Activated B cell treated with CpG ODN at 0.5 μM for 24 hours (primary cell): ENCODE results near the gene AGPAT1. TPM values are rescaled to one million over a fixed set of nuclear protein-coding genes. Genes with fewer than 3 reads are reported as not detected.

ENCODE experiments used
- ATAC-seq: fragments of 200-7000 bp; cut with Tn5 transposase; one replicate; pipeline ENCODE4 v1.10.0; 2021; ENCODE audit warnings: low read depth, mild to moderate bottlenecking, moderate library complexity
- CTCF ChIA-PET: fragments of 350-600 bp; sonication (Branson Sonifier 250); formaldehyde crosslinking; loops from one replicate; lab custom pipeline; 2021; ENCODE audit warnings: antibody characterized with exemption; lab: Charles Lee
- POLR2A ChIA-PET: fragments of 350-600 bp; sonication (Branson Sonifier 250); formaldehyde crosslinking; loops from one replicate; lab custom pipeline; 2021; ENCODE audit warnings: antibody characterized with exemption; lab: Charles Lee
- DNase-seq: peaks from one replicate; pipeline ENCODE4 v3.0.0; 2022
- H3K27ac Mint-ChIP-seq: one replicate; pipeline ENCODE4 v1.8.0; 2020; ENCODE audit warnings: mixed read lengths
- H3K27me3 Mint-ChIP-seq: one replicate; pipeline ENCODE4 v1.8.0; 2021; ENCODE audit warnings: mixed read lengths
- H3K36me3 Mint-ChIP-seq: one replicate; pipeline ENCODE4 v1.8.0; 2021; ENCODE audit warnings: low read depth, mixed read lengths
- H3K4me1 Mint-ChIP-seq: one replicate; pipeline ENCODE4 v1.8.0; 2021; ENCODE audit warnings: mixed read lengths
- H3K4me3 Mint-ChIP-seq: one replicate; pipeline ENCODE4 v1.8.0; 2020; ENCODE audit warnings: mild to moderate bottlenecking, mixed read lengths
- H3K9me3 Mint-ChIP-seq: one replicate; pipeline ENCODE4 v1.8.0; 2020; ENCODE audit warnings: mixed read lengths
- intact Hi-C: fragments of 100-400 bp; cut with micrococcal nuclease; formaldehyde crosslinking; loops from one replicate; pipeline ENCODE4 v1.15.1; 2024
- total RNA-seq: library from RNA; stranded (reverse); gene quantifications from 2 replicates; pipeline ENCODE4 v1.2.3, GENCODE V29; 2022
- TF ChIP-seq, protein P1 (sequence below): fragments of 200-600 bp; IDR thresholded peaks from one replicate; pipeline ENCODE4 v1.8.0; 2022; ENCODE audit warnings: antibody characterized with exemption, mild to moderate bottlenecking

AGPAT1 gene
- total RNA-seq, 1 donor from 2014 or later = 26.4 TPM

DNA sequence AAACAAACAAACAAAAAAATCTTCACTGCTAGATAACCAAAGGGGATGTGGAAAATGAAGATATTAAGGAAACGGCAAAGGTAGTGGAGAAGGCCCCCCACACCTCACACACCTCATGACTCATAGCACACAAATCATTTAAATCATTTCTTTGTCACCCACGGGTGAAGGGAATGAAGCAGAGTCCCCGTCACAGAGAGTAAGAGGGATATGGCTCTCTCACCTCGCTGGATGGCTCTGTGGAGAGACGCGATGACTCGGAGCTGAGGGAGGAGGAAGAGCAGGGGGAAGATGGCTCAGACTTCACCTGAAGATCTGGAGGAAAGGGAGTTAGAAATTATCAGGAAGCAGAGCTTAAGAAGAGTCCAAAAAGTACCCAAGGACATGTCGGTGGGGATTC lies 49.0 kb downstream of the AGPAT1 start:
- ATAC-seq (no peak), DNase-seq (no peak)
- Mint-ChIP-seq H3K27ac (no peak overlapping the region), H3K9me3 (no peaks in the 10 kb centered on the region), H3K27me3 (no peaks in the 10 kb centered on the region), H3K4me1 (peaks cover 53% of the 10 kb centered on the region), H3K4me3 (peak overlapping the region; percentile 99), H3K36me3 (peaks cover 56% of the 10 kb centered on the region)
- intact Hi-C loops = loop anchor here (5.0 kb wide), 2 partner anchors 460 to 1285 kb away; partner anchors contain the start of genes CSNK2B, LY6G5B and PHF1
- ChIA-PET POLR2A (interaction anchor here (0.7 to 4.3 kb wide), 5 partner anchors 10 to 292 kb away, joined by 3 to 59 read pairs (median 5); partner anchors contain the start of genes AGPAT1, GPSM3, PBX2 and RNF5), CTCF (interaction anchor here (4.3 kb wide), 1 partner anchor 9 kb away, joined by 28 read pairs; no protein-coding TSS in a partner anchor)
- TF ChIP-seq, protein P1, sequence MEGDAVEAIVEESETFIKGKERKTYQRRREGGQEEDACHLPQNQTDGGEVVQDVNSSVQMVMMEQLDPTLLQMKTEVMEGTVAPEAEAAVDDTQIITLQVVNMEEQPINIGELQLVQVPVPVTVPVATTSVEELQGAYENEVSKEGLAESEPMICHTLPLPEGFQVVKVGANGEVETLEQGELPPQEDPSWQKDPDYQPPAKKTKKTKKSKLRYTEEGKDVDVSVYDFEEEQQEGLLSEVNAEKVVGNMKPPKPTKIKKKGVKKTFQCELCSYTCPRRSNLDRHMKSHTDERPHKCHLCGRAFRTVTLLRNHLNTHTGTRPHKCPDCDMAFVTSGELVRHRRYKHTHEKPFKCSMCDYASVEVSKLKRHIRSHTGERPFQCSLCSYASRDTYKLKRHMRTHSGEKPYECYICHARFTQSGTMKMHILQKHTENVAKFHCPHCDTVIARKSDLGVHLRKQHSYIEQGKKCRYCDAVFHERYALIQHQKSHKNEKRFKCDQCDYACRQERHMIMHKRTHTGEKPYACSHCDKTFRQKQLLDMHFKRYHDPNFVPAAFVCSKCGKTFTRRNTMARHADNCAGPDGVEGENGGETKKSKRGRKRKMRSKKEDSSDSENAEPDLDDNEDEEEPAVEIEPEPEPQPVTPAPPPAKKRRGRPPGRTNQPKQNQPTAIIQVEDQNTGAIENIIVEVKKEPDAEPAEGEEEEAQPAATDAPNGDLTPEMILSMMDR = no peak

DNA sequence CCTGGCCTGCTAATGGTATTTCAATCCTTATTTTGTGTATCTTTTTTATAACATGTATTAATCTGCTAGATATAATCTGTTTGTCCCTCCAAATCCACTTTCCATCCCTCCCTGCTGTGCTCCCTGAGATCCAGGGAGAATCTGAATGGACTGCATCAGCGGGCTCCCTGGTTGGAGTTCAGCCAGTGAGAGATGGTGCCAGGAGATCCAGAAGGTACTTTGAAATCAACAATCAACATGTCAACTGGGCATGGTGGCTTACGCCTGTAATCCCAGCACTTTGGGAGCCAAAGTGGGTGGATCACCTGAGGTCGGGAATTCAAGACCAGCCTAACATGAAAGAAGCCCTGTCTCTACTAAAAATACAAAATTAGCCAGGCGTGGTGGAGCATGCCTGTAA lies 52.2 kb downstream of the AGPAT1 start:
- Mint-ChIP-seq H3K4me3 (no peak overlapping the region), H3K27me3 (no peaks in the 10 kb centered on the region), H3K4me1 (peaks cover 43% of the 10 kb centered on the region), H3K36me3 (peaks cover 84% of the 10 kb centered on the region), H3K27ac (no peak overlapping the region), H3K9me3 (no peaks in the 10 kb centered on the region)
- no peak for ATAC-seq
- ChIA-PET POLR2A (interaction anchor here (0.5 kb wide), 1 partner anchor 73 kb away, joined by 3 read pairs; no protein-coding TSS in a partner anchor), CTCF (no interaction called here)
- TF ChIP-seq, protein P1 = no peak
- no peak for DNase-seq
- intact Hi-C loops = no loop called here

DNA sequence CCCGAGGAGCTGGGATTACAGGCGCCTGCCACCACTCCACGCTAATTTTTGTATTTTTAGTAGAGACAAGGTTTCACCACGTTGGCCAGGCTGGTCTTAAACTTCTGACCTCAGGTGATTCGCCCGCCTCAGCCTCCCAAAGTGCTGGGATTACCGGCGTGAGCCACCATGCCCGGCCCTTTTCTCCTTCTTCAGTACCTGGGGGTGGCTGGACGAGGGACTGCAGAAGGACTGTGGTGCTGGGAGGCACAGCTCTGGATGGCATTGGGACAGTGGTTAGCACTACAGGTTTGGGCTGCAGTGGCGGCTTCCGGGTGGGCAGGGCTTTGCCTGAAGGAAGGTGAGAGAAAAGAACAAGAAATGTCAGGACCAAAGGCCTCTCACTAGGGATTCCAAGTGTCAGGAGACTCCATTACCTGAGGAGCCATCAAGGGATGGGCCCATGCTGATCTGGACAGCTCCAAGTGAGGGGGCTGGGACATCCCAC lies 55.3 kb downstream of the AGPAT1 start:
- intact Hi-C loops = no loop called here
- Mint-ChIP-seq H3K4me1 (peaks cover 14% of the 10 kb centered on the region), H3K36me3 (peaks cover 87% of the 10 kb centered on the region), H3K4me3 (no peak overlapping the region), H3K9me3 (no peaks in the 10 kb centered on the region), H3K27me3 (no peaks in the 10 kb centered on the region), H3K27ac (no peak overlapping the region)
- TF ChIP-seq, protein P1 = no peak
- ChIA-PET CTCF (no interaction called here), POLR2A (interaction anchor here (0.7 kb wide), 2 partner anchors 115 to 668 kb away, joined by 5 to 7 read pairs; no protein-coding TSS in a partner anchor)
- DNase-seq (no peak), ATAC-seq (no peak)

DNA sequence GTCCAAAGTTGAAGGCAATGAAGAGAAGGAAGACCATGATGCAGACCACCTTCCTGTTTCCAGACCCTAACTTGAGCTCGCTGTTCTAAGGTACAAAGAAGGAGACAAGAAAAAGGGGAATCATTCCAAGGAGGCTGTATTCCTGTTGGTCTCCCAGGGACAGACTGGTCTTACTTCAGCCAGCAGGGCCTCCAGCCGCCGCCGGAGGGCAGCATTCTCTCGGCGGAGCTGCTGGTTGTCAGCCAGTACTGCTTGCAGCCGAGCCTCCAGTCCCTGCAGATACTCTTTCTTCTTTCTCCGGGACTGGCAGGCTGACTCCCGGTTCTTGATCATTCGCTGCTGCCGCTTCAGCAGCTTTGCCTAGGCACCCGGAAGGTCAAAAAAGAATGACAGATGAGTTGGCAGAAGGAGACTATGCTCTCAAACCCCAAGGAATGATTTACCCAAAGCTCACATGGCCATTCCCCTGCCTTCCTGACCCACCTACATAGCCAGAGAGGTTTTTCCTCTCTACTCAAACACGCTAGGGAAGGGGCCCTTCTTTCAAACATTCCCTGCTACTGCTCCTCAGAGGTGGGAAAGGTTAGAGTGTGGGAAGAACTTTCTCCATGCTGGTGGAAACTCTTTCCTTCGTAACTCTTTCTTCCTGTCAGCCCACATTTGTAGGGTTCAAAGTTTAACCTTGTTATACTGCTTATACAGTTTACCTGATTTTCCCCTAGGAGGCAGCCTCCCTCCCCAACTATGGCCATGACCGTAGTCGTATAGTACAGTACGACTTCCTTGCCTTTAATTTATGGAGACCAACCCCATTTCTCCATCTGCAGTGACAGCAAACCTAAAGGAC lies 56.9 kb downstream of the AGPAT1 start:
- ChIA-PET POLR2A (interaction anchor here (1.4 to 1.8 kb wide), 3 partner anchors 9 to 77 kb away, joined by 5 to 8 read pairs (median 5); partner anchors contain the start of gene ATF6B), CTCF (interaction anchor here (0.9 to 2.6 kb wide), 14 partner anchors 10 to 749 kb away, joined by 3 to 28 read pairs (median 5); partner anchors contain the start of genes ATF6B, FKBPL and GPSM3)
- Mint-ChIP-seq H3K27ac (peak overlapping the region; percentile 56), H3K36me3 (peaks cover 85% of the 10 kb centered on the region), H3K9me3 (no peaks in the 10 kb centered on the region), H3K4me3 (no peak overlapping the region), H3K27me3 (no peaks in the 10 kb centered on the region), H3K4me1 (peaks cover 8% of the 10 kb centered on the region)
- ATAC-seq (peak; percentile 94), DNase-seq (peak; percentile 57)
- TF ChIP-seq, protein P1 = peak; percentile 57
- intact Hi-C loops = loop anchor here (1.0 to 10.0 kb wide), 4 partner anchors 35 to 678 kb away; partner anchors contain the start of gene PPT2

Other genes with a start within 250 kb of the AGPAT1 start
- 0.78 and 0.95 TPM in 2 replicates for gene C2, start 248.4 kb downstream of the AGPAT1 start, total RNA-seq
- 0.29 TPM in 1 of 2 replicates, not detected in the other for gene CFB, start 230.0 kb downstream of the AGPAT1 start, total RNA-seq
- gene NELFE, start 217.1 kb downstream of the AGPAT1 start, total RNA-seq = 57.9 and 63.3 TPM in 2 replicates
- 95.8 and 102 TPM in 2 replicates for gene SKIC2, start 216.9 kb downstream of the AGPAT1 start, total RNA-seq
- 23.7 and 29.4 TPM in 2 replicates for gene DXO, start 203.9 kb downstream of the AGPAT1 start, total RNA-seq
- 4.6 and 6.8 TPM in 2 replicates for gene C4A, start 194.0 kb downstream of the AGPAT1 start, total RNA-seq
- gene C4B, start 161.3 kb downstream of the AGPAT1 start, total RNA-seq = 5.1 and 5.3 TPM in 2 replicates
- gene CYP21A2, start 137.7 kb downstream of the AGPAT1 start, total RNA-seq = 0.10 TPM in 1 of 2 replicates, not detected in the other
- 5.9 and 12.4 TPM in 2 replicates for gene TNXB, start 66.7 kb downstream of the AGPAT1 start, total RNA-seq
- 144 and 148 TPM in 2 replicates for gene ATF6B, start 47.8 kb downstream of the AGPAT1 start, total RNA-seq
- gene FKBPL, start 45.8 kb downstream of the AGPAT1 start, total RNA-seq = 4.1 and 4.4 TPM in 2 replicates
- not detected in 2 replicates for gene PRRT1, start 24.1 kb downstream of the AGPAT1 start, total RNA-seq
- 1.8 and 3.0 TPM in 2 replicates for gene PPT2, start 21.9 kb downstream of the AGPAT1 start, total RNA-seq
- 2.2 and 3.4 TPM in 2 replicates for gene EGFL8, start 11.5 kb downstream of the AGPAT1 start, total RNA-seq
- 39.7 and 41.8 TPM in 2 replicates for gene RNF5, start 2.3 kb upstream of the AGPAT1 start, total RNA-seq
- 23.5 and 30.8 TPM in 2 replicates for gene AGER, start 8.2 kb upstream of the AGPAT1 start, total RNA-seq
- 134 and 153 TPM in 2 replicates for gene PBX2, start 14.1 kb upstream of the AGPAT1 start, total RNA-seq
- 185 and 199 TPM in 2 replicates for gene GPSM3, start 16.6 kb upstream of the AGPAT1 start, total RNA-seq
- 3.3 and 4.0 TPM in 2 replicates for gene NOTCH4, start 48.0 kb upstream of the AGPAT1 start, total RNA-seq
- gene TSBP1, start 195.8 kb upstream of the AGPAT1 start, total RNA-seq = not detected in 2 replicates
- gene BTNL2, start 231.1 kb upstream of the AGPAT1 start, total RNA-seq = not detected in 2 replicates